Erythroblast (primary cell): ENCODE measurements around the gene ZBTB20.

Experiments
- GATA1 ChIP-seq: IDR thresholded peaks from 2 replicates; pipeline ENCODE4 v1.6.1; 2011; ENCODE audit warnings: low read depth, mild to moderate bottlenecking, control low read depth, low read length, moderate library complexity
- POLR2A ChIP-seq: IDR thresholded peaks from 2 replicates; pipeline ENCODE4 v1.6.1; 2011; ENCODE audit warnings: mild to moderate bottlenecking, low read length

GRCh38 chr3:114746502-114746901 is 400.6 kb downstream of the ZBTB20 start:
- TF ChIP-seq POLR2A (no peak), GATA1 (no peak)
